ENCODE results near the gene PITPNM1.
"Not testable (repeated sequence)": the region's sequence is repeated elsewhere in the genome, so short reads cannot be mapped to it uniquely, and the experiment has no call there.

The PITPNM1 gene

DNA sequence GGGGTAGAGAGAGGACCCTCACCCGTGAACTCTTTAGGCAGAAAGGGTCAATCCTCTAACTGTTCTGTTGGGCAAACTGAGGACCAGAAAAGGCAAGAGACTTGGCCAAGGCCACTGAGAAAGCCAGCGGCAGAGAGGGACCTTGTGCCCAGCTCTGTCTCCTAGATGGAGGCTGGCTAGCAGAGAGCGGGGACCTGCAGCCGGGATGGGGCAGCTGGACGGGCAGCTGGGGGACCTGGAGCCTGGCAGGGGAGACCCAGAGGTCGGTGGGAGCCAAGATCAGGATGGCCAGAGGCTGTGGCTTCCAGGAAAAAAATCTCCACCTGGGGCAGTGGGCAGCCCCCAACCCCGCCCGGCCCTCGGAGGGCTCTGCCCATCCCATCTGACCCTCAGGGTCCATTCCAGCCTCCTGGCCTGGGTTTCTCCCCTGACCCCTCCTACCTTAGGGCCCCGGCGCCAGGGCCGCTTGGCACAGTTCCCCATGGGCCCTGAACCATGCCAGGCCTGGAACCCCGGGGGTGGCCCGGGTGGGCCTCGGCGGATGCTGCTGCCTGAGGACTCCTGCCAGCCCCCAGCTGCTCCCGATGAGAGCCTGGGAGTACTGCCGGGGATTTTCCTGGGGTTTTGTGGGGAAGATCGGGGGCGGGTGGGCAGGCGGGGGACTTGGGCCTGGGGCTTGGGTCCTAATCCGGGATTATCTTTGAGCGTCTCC, 17.8 kb upstream of the PITPNM1 start, which contains the start of gene CABP2:
CABP2 (minus strand) TSS at position 603 of the 712 bp plus-strand sequence; CDS start at position 483, 120 bp downstream.
- DNase-seq: no peak

GRCh38 chr11:67522338-67522737, 17.2 kb upstream of the PITPNM1 start:
- DNase-seq: no peak

DNA sequence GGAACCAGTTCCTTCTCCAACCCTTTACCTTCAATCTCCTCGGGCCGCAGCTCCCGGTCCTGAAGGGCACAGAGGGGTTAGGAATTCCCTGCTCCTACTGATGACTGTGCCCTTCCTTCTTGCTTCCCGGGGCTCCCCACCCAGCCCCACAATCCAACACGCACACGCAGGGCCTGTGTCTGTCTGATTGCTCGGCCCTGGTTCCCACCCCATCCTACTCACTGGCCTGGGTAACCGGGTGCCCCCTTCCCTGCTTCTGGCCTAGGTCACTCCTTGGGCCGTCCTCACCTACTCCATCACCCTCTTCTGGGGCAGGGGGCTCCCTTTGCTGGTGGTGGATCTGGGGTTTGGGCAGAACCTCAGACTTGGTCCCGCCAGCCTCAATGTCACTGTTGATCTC, 16.8 kb upstream of the PITPNM1 start:
- DNase-seq: no peak

- no peak for DNase-seq
Observed at GRCh38 chr11:67520856-67521824, 16.0 kb upstream of the PITPNM1 start.

DNA sequence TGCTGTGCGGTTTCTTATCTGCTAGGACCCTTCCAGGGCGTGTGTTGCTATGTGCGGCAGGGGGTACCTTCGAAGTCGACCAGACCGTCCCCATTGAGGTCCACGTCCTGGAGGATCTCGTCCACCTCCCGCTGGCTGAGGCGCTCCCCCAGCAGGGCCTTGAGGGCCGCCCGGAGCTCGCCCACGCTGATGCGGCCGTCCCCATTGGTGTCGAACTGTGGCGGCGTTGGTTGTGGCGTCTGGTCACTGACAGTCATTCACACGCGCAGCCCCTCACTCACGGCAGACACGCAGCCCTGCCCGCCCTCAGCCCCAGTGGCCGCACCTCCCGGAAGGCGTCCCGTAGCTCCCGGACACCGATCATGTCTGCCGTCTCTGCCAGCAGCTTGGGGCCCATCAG, 14.6 kb upstream of the PITPNM1 start:
- no peak for DNase-seq

DNA sequence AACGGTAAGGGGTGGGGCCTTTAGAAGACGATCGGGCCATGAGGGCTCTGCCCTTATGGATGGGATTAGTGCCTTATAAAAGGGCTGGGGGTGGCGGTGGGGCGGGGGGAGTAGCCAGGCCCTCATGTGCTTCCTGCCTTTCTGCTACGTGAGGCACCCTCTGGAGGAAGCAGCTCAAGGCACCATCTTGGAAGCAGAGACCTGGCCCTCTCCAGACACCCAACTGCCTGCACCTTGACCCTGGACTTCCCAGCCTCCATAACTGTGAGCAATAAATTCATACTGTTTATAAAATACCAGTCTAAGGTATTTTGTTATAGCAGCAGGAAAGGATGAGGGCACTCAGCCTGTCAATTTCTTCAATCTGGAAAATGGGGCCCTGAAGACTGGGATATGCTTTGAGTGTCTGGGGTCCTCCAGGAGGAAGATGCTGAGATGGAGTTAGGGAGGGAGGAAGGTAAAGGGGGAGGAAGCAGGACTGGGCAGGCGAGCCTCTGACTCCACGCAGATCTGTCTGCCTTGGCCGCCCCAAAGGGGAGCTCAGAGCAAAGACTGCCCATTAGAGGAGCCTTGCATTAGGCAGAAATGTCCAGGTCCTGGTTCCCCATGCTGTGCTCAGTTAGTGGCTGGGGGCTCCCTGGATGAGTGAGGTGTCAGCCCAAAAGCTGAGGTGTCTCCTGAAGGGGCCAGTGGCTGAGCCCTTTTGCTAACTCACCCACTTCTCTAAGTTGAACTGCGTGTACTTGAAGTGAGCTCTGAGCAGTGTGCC, 12.8 kb upstream of the PITPNM1 start:
- no peak for DNase-seq

- no peak for DNase-seq
Observed at GRCh38 chr11:67516806-67517205, 11.6 kb upstream of the PITPNM1 start.

- DNase-seq: no peak
Observed at GRCh38 chr11:67514116-67514515, 9.0 kb upstream of the PITPNM1 start.

DNA sequence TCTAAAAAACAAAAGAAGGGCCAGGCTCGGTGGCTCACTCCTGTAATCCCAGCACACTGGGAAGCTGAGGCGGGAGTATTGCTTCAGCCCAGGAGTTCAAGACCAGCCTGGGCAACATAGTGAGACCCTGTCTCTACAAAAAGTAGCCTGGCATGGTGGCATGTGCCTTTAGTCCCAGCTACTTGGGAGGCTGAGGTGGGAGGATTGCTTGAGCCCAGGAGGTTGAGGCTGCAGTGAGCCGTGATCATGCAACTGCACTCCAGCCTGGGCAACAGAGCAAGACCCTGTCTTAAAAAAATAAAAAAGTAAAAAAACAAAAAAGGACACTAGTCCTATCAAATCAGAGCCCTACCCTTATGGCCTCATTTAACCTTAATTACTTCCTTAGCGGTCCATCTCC, 6.4 kb upstream of the PITPNM1 start:
- DNase-seq: not testable (repeated sequence)

- no peak for DNase-seq
Observed at GRCh38 chr11:67510023-67510345, 4.8 kb upstream of the PITPNM1 start.

DNA sequence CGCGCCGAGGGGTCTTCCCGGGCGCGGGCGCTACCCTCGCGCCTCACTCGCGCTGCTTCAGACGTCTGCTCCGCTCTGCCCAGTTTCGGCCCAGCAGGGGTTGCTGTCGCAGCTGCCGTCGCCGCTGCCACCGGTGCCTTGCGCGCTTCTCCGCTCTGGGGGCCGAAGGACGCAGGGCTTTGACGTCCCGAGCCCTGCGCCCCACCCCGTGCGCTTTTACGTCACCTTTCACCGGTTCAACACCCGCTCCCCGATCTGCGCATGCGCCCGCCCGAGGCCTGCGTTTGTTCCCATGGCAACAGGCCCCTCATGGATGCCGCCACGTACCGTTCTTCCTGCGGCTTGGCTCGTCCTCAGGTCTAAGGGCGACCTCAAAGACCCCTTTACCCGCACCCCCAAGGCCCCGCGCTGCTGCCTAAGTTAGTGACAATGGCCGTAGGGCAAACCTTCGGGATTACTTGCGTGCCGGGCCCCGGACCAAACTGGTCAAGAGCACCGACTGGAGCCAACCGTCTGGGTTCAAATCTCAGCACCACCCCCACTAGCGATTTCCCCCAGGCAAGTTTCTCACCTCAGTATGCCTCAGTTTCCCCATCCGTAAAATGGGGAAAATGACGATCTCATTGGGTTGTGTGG, 3.4 kb upstream of the PITPNM1 start:
- DNase-seq: peak; percentile 97

- DNase-seq: peak; percentile 98
Observed at GRCh38 chr11:67507864-67508485, 2.8 kb upstream of the PITPNM1 start, which contains the start of gene CDK2AP2. Gene CDK2AP2 (minus strand): TSS chr11:67508162. CDS start chr11:67508082, 80 bp downstream.

GRCh38 chr11:67507242-67507863, 2.2 kb upstream of the PITPNM1 start:
- DNase-seq: no peak

DNA sequence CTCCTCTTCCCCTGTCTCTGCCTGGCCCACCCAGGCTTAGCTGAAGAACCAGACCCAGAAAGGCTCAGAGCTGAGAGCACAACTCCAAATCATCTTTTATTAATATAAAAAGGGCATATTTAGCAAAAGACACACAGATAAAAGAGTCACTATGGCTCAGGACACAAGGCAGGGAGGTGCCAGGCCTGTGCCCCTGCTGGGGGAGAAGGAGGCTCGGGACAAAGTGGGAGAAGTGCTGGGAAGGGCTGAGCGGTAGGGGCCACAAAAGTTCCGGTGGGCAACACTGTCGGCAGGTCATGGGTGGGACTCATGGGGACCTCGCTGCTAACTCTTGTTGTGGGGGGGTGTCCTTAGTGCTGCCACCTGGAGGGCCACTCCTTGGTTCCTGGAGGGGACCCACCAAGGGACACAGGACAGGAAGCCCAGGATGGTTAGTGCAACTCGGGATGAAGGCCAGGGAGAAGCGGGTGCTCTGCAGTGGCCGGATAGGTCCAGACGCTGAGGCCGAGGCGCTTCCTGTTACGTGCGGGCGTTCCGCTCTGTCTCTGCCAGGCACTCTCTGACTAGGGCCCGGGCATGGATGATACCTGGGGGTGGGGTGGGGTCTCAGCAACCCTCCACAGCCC, 1.4 kb upstream of the PITPNM1 start:
- DNase-seq: no peak

- peak; percentile 76 for DNase-seq
Observed at GRCh38 chr11:67505605-67506396, 638 bp upstream of the PITPNM1 start.

DNA sequence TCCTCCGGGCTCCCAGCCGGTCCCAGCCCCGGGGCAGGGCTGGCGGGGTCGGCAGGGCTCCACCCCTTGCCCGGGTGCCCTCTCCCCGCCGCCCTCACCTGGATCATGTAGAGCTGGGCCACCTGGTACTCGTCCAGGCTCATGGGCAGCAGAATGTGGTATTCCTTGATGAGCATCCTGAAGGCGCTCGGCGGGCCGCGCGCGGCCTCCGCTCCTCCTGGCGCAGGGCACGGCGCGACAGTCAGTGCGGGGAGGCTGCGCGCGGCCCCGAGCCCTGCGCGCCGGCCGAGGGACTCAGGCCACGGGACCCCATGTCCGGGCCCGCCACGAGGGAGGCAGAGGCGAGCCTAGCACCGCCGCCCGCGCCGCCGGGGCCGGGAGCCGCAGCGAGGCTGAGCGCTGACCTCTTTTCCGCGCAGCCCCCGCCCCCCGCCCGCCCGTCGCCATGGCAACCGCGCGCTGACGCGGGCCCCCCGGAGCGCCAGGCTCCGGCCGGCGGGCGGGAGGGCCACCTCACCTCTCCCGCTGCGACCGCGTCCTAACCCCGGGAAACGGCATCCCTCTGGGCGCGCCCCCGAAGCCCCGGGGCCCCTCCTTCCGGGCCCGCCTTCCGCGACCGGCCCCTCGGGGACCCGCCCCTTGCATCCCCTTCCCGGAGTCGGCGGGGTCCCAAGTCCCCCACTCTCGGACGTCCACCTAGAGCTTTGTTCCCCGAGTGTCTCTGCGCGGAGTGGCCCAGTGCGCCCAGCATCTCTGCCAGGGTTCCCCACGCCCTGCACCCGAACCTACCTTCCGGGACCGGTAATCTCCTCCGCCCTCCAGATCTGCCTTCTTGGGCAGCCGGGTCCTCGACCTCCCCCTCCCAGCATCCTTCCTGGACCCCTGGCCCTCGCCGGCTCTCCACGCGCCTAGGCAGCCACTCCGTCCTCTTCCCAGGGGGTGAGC, 886 bp downstream of the PITPNM1 start:
- no peak for DNase-seq

DNA sequence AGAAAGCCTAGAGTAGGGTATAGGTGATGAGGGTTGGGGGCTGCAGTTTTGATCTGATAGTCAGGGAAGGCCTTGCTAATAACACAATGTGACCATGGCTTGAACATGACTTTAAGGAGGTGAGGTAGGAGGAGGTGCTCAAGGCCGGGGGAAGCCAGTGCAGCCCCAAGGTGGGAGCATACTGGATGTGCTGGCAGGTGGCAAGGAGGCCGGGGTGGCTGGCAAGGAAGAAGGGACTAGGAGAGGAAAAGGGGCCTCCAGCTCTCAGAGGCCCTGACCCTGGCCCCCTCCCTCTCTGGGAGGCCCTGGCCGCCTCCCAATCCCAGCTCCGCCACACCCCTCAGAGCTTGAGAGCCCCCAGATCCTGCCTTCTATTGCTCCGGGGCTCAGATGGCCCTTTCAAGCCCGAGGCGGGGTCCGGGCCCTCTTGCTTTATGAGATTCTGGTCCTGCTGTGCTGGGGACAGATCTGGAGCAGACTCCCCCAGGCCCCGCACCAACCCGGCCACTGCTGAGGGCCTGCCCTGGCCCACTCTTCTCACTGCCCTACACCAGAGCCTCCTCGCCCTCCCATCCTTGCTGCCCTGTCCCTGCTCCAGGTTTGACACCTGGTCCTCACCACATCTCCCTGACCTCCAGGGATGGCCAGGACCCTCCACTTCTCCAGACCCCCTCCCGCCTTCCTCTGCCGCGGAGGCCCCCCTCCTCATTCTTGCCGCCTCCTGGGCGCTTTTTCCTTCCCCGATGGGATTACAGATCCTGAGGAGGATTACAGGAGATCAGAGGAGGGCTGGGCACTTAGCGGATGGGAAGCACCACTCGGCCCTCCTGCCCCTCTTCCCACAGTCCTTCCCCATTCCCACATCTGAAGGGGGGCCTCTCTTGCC, 1.8 kb downstream of the PITPNM1 start:
- DNase-seq: no peak

All from amniotic stem cell (primary cell).